Measurements from ENCODE around the gene KRTAP10-1.

The KRTAP10-1 gene

GRCh38 chr21:44568667-44569556 lies 28.9 kb upstream of the KRTAP10-1 start:
- POLR2A ChIA-PET: no interaction called here
- CTCF ChIA-PET: interaction anchor here (0.5 kb wide), 1 partner anchor 176 kb away, joined by 3 read pairs; no protein-coding TSS in a partner anchor
- 87% methylated on average over 26 of the region's 27 CpGs for WGBS (ENCODE audit: insufficient coverage)
- DNase-seq: no peak
- peaks cover 0 to 8% (median 2%) of the 10 kb centered on the region in 4 experiments for H3K4me1 ChIP-seq (ENCODE audit: control extremely low read depth in 1 of 4, control insufficient read depth in 4 of 4, insufficient read depth in 4 of 4, low read length in 3 of 4)
- peaks cover 0 to 16% (median 4%) of the 10 kb centered on the region in 5 experiments for H3K9me3 ChIP-seq (ENCODE audit: control extremely low read depth in 1 of 5, control insufficient read depth in 4 of 5, insufficient read depth in 2 of 5, low read depth in 1 of 5, low read length in 4 of 5)
- no peaks in the 10 kb centered on the region for H3K36me3 ChIP-seq (ENCODE audit: control insufficient read depth in 4 of 4, insufficient read depth in 4 of 4, low read length in 3 of 4)
- H3K27me3 ChIP-seq (replicated peaks in 2 of 5; ENCODE audit: control insufficient read depth in 4 of 5, insufficient read depth in 5 of 5, low read length in 4 of 5): peaks cover 0 to 11% (median 2%) of the 10 kb centered on the region in 5 experiments
- H3K4me3 ChIP-seq (ENCODE audit: control insufficient read depth in 1 of 7, extremely low read depth in 1 of 7, insufficient read depth in 4 of 7, low read depth in 2 of 7, low read length in 6 of 7): no peak overlapping the region
- no peak overlapping the region for H3K27ac ChIP-seq (ENCODE audit: insufficient read depth in 1 of 2, low read depth in 1 of 2, low read length in 2 of 2, poor library complexity in 1 of 2, severe bottlenecking in 2 of 2)

- no peaks in the 10 kb centered on the region for H3K36me3 ChIP-seq (ENCODE audit: control insufficient read depth in 4 of 4, insufficient read depth in 4 of 4, low read length in 3 of 4)
- peaks cover 0 to 16% (median 6%) of the 10 kb centered on the region in 5 experiments for H3K9me3 ChIP-seq (ENCODE audit: control extremely low read depth in 1 of 5, control insufficient read depth in 4 of 5, insufficient read depth in 2 of 5, low read depth in 1 of 5, low read length in 4 of 5)
- POLR2A ChIA-PET: no interaction called here
- H3K4me1 ChIP-seq (ENCODE audit: control extremely low read depth in 1 of 4, control insufficient read depth in 4 of 4, insufficient read depth in 4 of 4, low read length in 3 of 4): peaks cover 0 to 8% (median 2%) of the 10 kb centered on the region in 4 experiments
- DNase-seq: no peak
- 82% methylated on average over 11 of the region's 12 CpGs for WGBS (ENCODE audit: insufficient coverage)
- H3K4me3 ChIP-seq (ENCODE audit: control insufficient read depth in 1 of 7, extremely low read depth in 1 of 7, insufficient read depth in 4 of 7, low read depth in 2 of 7, low read length in 6 of 7): no peak overlapping the region
- peaks cover 0 to 9% (median 2%) of the 10 kb centered on the region in 5 experiments for H3K27me3 ChIP-seq (replicated peaks in 2 of 5; ENCODE audit: control insufficient read depth in 4 of 5, insufficient read depth in 5 of 5, low read length in 4 of 5)
- H3K27ac ChIP-seq (ENCODE audit: insufficient read depth in 1 of 2, low read depth in 1 of 2, low read length in 2 of 2, poor library complexity in 1 of 2, severe bottlenecking in 2 of 2): no peak overlapping the region
- CTCF ChIA-PET: interaction anchor here (0.5 kb wide), 1 partner anchor 175 kb away, joined by 3 read pairs; no protein-coding TSS in a partner anchor
These were observed 28.3 kb upstream of the KRTAP10-1 start for GRCh38 chr21:44568261-44568660.

GRCh38 chr21:44567481-44568171 lies 27.6 kb upstream of the KRTAP10-1 start:
- no peak for DNase-seq
- ChIA-PET POLR2A (no interaction called here), CTCF (no interaction called here)
- Histone ChIP-seq H3K4me1 (ENCODE audit: control extremely low read depth in 1 of 4, control insufficient read depth in 4 of 4, insufficient read depth in 4 of 4, low read length in 3 of 4) (peaks cover 0 to 8% (median 2%) of the 10 kb centered on the region in 4 experiments), H3K4me3 (ENCODE audit: control insufficient read depth in 1 of 7, extremely low read depth in 1 of 7, insufficient read depth in 4 of 7, low read depth in 2 of 7, low read length in 6 of 7) (no peak overlapping the region), H3K9me3 (ENCODE audit: control extremely low read depth in 1 of 5, control insufficient read depth in 4 of 5, insufficient read depth in 2 of 5, low read depth in 1 of 5, low read length in 4 of 5) (peaks cover under 1 to 17% (median 6%) of the 10 kb centered on the region in 5 experiments), H3K27me3 (replicated peaks in 2 of 5; ENCODE audit: control insufficient read depth in 4 of 5, insufficient read depth in 5 of 5, low read length in 4 of 5) (peaks cover 0 to 4% (median 2%) of the 10 kb centered on the region in 5 experiments), H3K27ac (ENCODE audit: insufficient read depth in 1 of 2, low read depth in 1 of 2, low read length in 2 of 2, poor library complexity in 1 of 2, severe bottlenecking in 2 of 2) (no peak overlapping the region), H3K36me3 (ENCODE audit: control insufficient read depth in 4 of 4, insufficient read depth in 4 of 4, low read length in 3 of 4) (no peaks in the 10 kb centered on the region)
- 92% methylated on average over 18 of the region's 18 CpGs for WGBS (ENCODE audit: insufficient coverage)

- ChIA-PET POLR2A (no interaction called here), CTCF (no interaction called here)
- H3K9me3 ChIP-seq (ENCODE audit: control extremely low read depth in 1 of 5, control insufficient read depth in 4 of 5, insufficient read depth in 2 of 5, low read depth in 1 of 5, low read length in 4 of 5): peaks cover 1 to 16% (median 5%) of the 10 kb centered on the region in 5 experiments
- WGBS (ENCODE audit: insufficient coverage): no CpG with 5 or more reads among the region's 1 CpG
- DNase-seq: peak; percentile 74 to 88 (median 84)
- H3K4me3 ChIP-seq (ENCODE audit: control insufficient read depth in 1 of 7, extremely low read depth in 1 of 7, insufficient read depth in 4 of 7, low read depth in 2 of 7, low read length in 6 of 7): no peak overlapping the region
- peaks cover 0 to 3% (median 0%) of the 10 kb centered on the region in 5 experiments for H3K27me3 ChIP-seq (replicated peaks in 2 of 5; ENCODE audit: control insufficient read depth in 4 of 5, insufficient read depth in 5 of 5, low read length in 4 of 5)
- H3K36me3 ChIP-seq (ENCODE audit: control insufficient read depth in 4 of 4, insufficient read depth in 4 of 4, low read length in 3 of 4): no peaks in the 10 kb centered on the region
- H3K4me1 ChIP-seq (ENCODE audit: control extremely low read depth in 1 of 4, control insufficient read depth in 4 of 4, insufficient read depth in 4 of 4, low read length in 3 of 4): peaks cover 0 to 8% (median 2%) of the 10 kb centered on the region in 4 experiments
- peak overlapping the region; percentile 2 to 50 for H3K27ac ChIP-seq (ENCODE audit: insufficient read depth in 1 of 2, low read depth in 1 of 2, low read length in 2 of 2, poor library complexity in 1 of 2, severe bottlenecking in 2 of 2)
These were observed 26.4 kb upstream of the KRTAP10-1 start for GRCh38 chr21:44566403-44566802.

GRCh38 chr21:44564886-44565598 lies 25.0 kb upstream of the KRTAP10-1 start:
- POLR2A ChIA-PET: no interaction called here
- Histone ChIP-seq H3K9me3 (ENCODE audit: control extremely low read depth in 1 of 5, control insufficient read depth in 4 of 5, insufficient read depth in 2 of 5, low read depth in 1 of 5, low read length in 4 of 5) (peaks cover 0 to 8% (median 2%) of the 10 kb centered on the region in 5 experiments), H3K36me3 (ENCODE audit: control insufficient read depth in 4 of 4, insufficient read depth in 4 of 4, low read length in 3 of 4) (no peaks in the 10 kb centered on the region), H3K4me3 (ENCODE audit: control insufficient read depth in 1 of 7, extremely low read depth in 1 of 7, insufficient read depth in 4 of 7, low read depth in 2 of 7, low read length in 6 of 7) (no peak overlapping the region), H3K4me1 (ENCODE audit: control extremely low read depth in 1 of 4, control insufficient read depth in 4 of 4, insufficient read depth in 4 of 4, low read length in 3 of 4) (peaks cover 0 to 8% (median 2%) of the 10 kb centered on the region in 4 experiments), H3K27ac (ENCODE audit: insufficient read depth in 1 of 2, low read depth in 1 of 2, low read length in 2 of 2, poor library complexity in 1 of 2, severe bottlenecking in 2 of 2) (no peak overlapping the region), H3K27me3 (replicated peaks in 2 of 5; ENCODE audit: control insufficient read depth in 4 of 5, insufficient read depth in 5 of 5, low read length in 4 of 5) (peaks cover 0 to 3% (median 0%) of the 10 kb centered on the region in 5 experiments)
- peak in 2 of 3 donors; percentile 12 to 17 for DNase-seq
- WGBS (ENCODE audit: insufficient coverage): no CpG with 5 or more reads among the region's 1 CpG
- CTCF ChIA-PET: interaction anchor here (0.6 kb wide), 1 partner anchor 25 kb away, joined by 4 read pairs; no protein-coding TSS in a partner anchor

GRCh38 chr21:44564099-44564498 lies 24.1 kb upstream of the KRTAP10-1 start:
- CTCF ChIA-PET: no interaction called here
- POLR2A ChIA-PET: no interaction called here
- no peaks in the 10 kb centered on the region for H3K27me3 ChIP-seq (replicated peaks in 2 of 5; ENCODE audit: control insufficient read depth in 4 of 5, insufficient read depth in 5 of 5, low read length in 4 of 5)
- peaks cover 2 to 17% (median 4%) of the 10 kb centered on the region in 5 experiments for H3K9me3 ChIP-seq (ENCODE audit: control extremely low read depth in 1 of 5, control insufficient read depth in 4 of 5, insufficient read depth in 2 of 5, low read depth in 1 of 5, low read length in 4 of 5)
- DNase-seq: no peak
- H3K4me3 ChIP-seq (ENCODE audit: control insufficient read depth in 1 of 7, extremely low read depth in 1 of 7, insufficient read depth in 4 of 7, low read depth in 2 of 7, low read length in 6 of 7): no peak overlapping the region
- no peaks in the 10 kb centered on the region for H3K36me3 ChIP-seq (ENCODE audit: control insufficient read depth in 4 of 4, insufficient read depth in 4 of 4, low read length in 3 of 4)
- no CpG with 5 or more reads among the region's 1 CpG for WGBS (ENCODE audit: insufficient coverage)
- no peak overlapping the region for H3K27ac ChIP-seq (ENCODE audit: insufficient read depth in 1 of 2, low read depth in 1 of 2, low read length in 2 of 2, poor library complexity in 1 of 2, severe bottlenecking in 2 of 2)
- H3K4me1 ChIP-seq (ENCODE audit: control extremely low read depth in 1 of 4, control insufficient read depth in 4 of 4, insufficient read depth in 4 of 4, low read length in 3 of 4): peaks cover 0 to 8% (median 2%) of the 10 kb centered on the region in 4 experiments
